HL-60 (cell line): ENCODE measurements around the gene RRM1.
"Not testable (repeated sequence)": the region's sequence is repeated elsewhere in the genome, so short reads cannot be mapped to it uniquely, and the experiment has no call there.

ENCODE experiments used
- DNase-seq, 2 experiments: peaks; one replicate each; pipeline ENCODE4 v3.0.0-alpha.2; 2010 to 2020; ENCODE audit warnings: low read depth in 1 of 2, low spot score in 1 of 2
- H3K27ac ChIP-seq: fragments of 250-450 bp; sonication (Bioruptor Pico); replicated peaks from 2 replicates; pipeline ENCODE4 v1.5.1; 2020; ENCODE audit warnings: mild to moderate bottlenecking, moderate library complexity
- H3K27me3 ChIP-seq: fragments of 250-450 bp; sonication (Bioruptor Pico); 2 replicates; pipeline ENCODE4 v1.5.1; 2021; ENCODE audit warnings: mild to moderate bottlenecking, moderate library complexity; ENCODE audit not compliant: insufficient read depth, poor library complexity, severe bottlenecking
- H3K4me3 ChIP-seq: replicated peaks from 2 replicates; pipeline ENCODE4 v1.5.1; 2011; ENCODE audit warnings: mild to moderate bottlenecking, control low read depth, low read length; ENCODE audit not compliant: insufficient read depth
- CTCF ChIP-seq: IDR thresholded peaks from one replicate; pipeline ENCODE4 v1.5.1; 2011; ENCODE audit warnings: low read length, control low read depth, inconsistent platforms; ENCODE audit not compliant: insufficient read depth
- GABPA ChIP-seq: IDR thresholded peaks from 2 replicates; pipeline ENCODE4 v1.6.1; 2012; ENCODE audit warnings: low read depth
- POLR2AphosphoS5 ChIP-seq: IDR thresholded peaks from 2 replicates; pipeline ENCODE4 v1.6.1; 2012; ENCODE audit warnings: low read depth
- REST ChIP-seq: IDR thresholded peaks from 2 replicates; pipeline ENCODE4 v1.6.1; 2012; ENCODE audit warnings: low read depth; ENCODE audit not compliant: insufficient replicate concordance
- SPI1 ChIP-seq: IDR thresholded peaks from 2 replicates; pipeline ENCODE4 v1.6.1; 2012; ENCODE audit warnings: low read depth, mild to moderate bottlenecking, borderline replicate concordance

Gene RRM1

GRCh38 chr11:4146070-4146771 lies 51.6 kb downstream of the RRM1 start:
- Histone ChIP-seq H3K4me3 (no peak overlapping the region), H3K27me3 (no peaks in the 10 kb centered on the region), H3K27ac (no peak overlapping the region)
- no peak for DNase-seq
- TF ChIP-seq CTCF: no peak
- no peak for TF ChIP-seq REST
- no peak for TF ChIP-seq GABPA
- TF ChIP-seq POLR2AphosphoS5: no peak
- TF ChIP-seq SPI1: no peak

GRCh38 chr11:4146772-4147098 lies 52.1 kb downstream of the RRM1 start:
- no peak for DNase-seq
- no peak for TF ChIP-seq GABPA
- no peak for TF ChIP-seq CTCF
- TF ChIP-seq POLR2AphosphoS5: no peak
- Histone ChIP-seq H3K27ac (no peak overlapping the region), H3K27me3 (no peaks in the 10 kb centered on the region), H3K4me3 (no peak overlapping the region)

GRCh38 chr11:4154503-4154902 lies 59.9 kb downstream of the RRM1 start:
- Histone ChIP-seq H3K27me3 (no peaks in the 10 kb centered on the region), H3K4me3 (no peak overlapping the region), H3K27ac (no peak overlapping the region)
- no peak for DNase-seq
- TF ChIP-seq POLR2AphosphoS5: no peak
- TF ChIP-seq SPI1: no peak
- no peak for TF ChIP-seq CTCF
- TF ChIP-seq REST: no peak
- TF ChIP-seq GABPA: no peak

GRCh38 chr11:4156571-4156970 lies 62.0 kb downstream of the RRM1 start:
- DNase-seq: no peak
- no peak overlapping the region for H3K4me3 ChIP-seq
- no peak for TF ChIP-seq CTCF
- TF ChIP-seq SPI1: no peak
- TF ChIP-seq GABPA: no peak
- TF ChIP-seq POLR2AphosphoS5: no peak
- TF ChIP-seq REST: no peak
- H3K27ac ChIP-seq: no peak overlapping the region
- H3K27me3 ChIP-seq: no peaks in the 10 kb centered on the region

GRCh38 chr11:4158818-4159217 lies 64.2 kb downstream of the RRM1 start:
- not testable (repeated sequence) for H3K27ac ChIP-seq

More at GRCh38 chr11:4158818-4159217, 64.2 kb downstream of the RRM1 start:
- not testable (repeated sequence) for H3K27me3 ChIP-seq, H3K4me3 ChIP-seq, DNase-seq
